Naive B cell (primary cell): Measurements from ENCODE around the gene FJX1. TPM values are rescaled to one million over a fixed set of nuclear protein-coding genes. Genes with fewer than 3 reads are reported as not detected.
A peak's percentile ranks its signal among the peaks of the same experiment; 100 is the strongest.

Source experiments
- ATAC-seq, 2 donors: fragments of 150-1000 bp; cut with Tn5 transposase; 2 replicates each; pipeline ENCODE4 v1.10.0; 2021; ENCODE audit warnings: low read depth in 2 of 2, mild to moderate bottlenecking in 2 of 2, moderate library complexity in 2 of 2
- DNase-seq: peaks from one replicate; pipeline ENCODE4 v3.0.0; 2022
- H3K27ac Mint-ChIP-seq, 6 donors: one replicate each; pipeline ENCODE4 v1.8.0; 2020 to 2022; ENCODE audit warnings: mild to moderate bottlenecking in 6 of 6, mixed read lengths in 6 of 6, moderate library complexity in 5 of 6, inconsistent platforms in 2 of 6
- H3K27me3 Mint-ChIP-seq, 3 donors: one replicate each; pipeline ENCODE4 v1.8.0; 2021 to 2022; ENCODE audit warnings: mixed read lengths in 3 of 3, mild to moderate bottlenecking in 1 of 3
- H3K36me3 Mint-ChIP-seq, 2 donors: one replicate each; pipeline ENCODE4 v1.8.0; 2020 to 2022; ENCODE audit warnings: mixed read lengths in 2 of 2, inconsistent platforms in 1 of 2, mild to moderate bottlenecking in 1 of 2
- H3K4me1 Mint-ChIP-seq, 3 donors: one replicate each; pipeline ENCODE4 v1.8.0; 2020 to 2022; ENCODE audit warnings: mixed read lengths in 3 of 3, inconsistent platforms in 1 of 3, mild to moderate bottlenecking in 1 of 3, moderate library complexity in 1 of 3
- H3K4me3 Mint-ChIP-seq, 8 donors: one replicate each; pipeline ENCODE4 v1.8.0; 2020 to 2022; ENCODE audit warnings: mild to moderate bottlenecking in 8 of 8, mixed read lengths in 8 of 8, moderate library complexity in 8 of 8, inconsistent platforms in 2 of 8
- H3K9me3 Mint-ChIP-seq, 7 donors: one replicate each; pipeline ENCODE4 v1.8.0; 2020 to 2022; ENCODE audit warnings: mixed read lengths in 7 of 7, mild to moderate bottlenecking in 5 of 7, inconsistent platforms in 2 of 7, moderate library complexity in 1 of 7
- polyA plus RNA-seq, 6 donors: library from polyadenylated mRNA; unstranded; fragments of 300-500 nt; fragmentation: Illumina TruSeq; gene quantifications; one replicate each; pipeline ENCODE4 v1.2.3, GENCODE V29; 2021; ENCODE audit warnings: low read depth in 6 of 6

Gene FJX1
- polyA plus RNA-seq, 6 donors from 2014 or later: 0.21 to 0.32 TPM; not detected in 4

DNA sequence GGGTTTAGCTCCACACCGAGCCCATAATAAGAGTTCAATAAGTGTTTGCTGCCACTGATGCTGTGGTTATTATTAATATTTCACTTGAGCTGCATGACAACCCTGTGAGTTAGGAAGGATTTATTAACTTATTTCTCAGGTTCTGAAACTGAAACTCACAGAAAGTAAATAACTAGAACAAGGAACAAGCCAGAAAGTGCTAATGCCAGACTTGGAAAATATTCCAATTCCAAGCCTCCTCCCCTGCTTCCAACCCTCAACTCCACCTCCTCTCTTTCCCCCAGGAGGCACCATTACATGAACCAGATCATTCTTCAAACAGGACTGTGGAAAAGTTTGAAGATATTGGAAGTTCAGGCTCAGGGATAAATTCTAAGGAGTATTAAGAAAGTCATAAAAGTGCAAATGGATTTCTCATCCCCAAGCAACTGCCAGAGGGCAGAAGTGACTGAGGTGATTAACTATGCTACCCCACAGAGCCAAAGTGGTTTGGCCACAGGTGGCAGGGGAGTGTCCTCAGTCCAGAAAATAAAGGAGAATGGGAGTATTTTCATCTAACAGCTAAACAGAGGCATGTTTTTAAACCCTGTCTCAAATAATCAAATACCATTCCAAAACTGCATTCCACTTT, 3.2 kb upstream of the FJX1 start:
- ATAC-seq: no peak
- DNase-seq: no peak
- no peaks in the 10 kb centered on the region for H3K36me3 Mint-ChIP-seq

DNA sequence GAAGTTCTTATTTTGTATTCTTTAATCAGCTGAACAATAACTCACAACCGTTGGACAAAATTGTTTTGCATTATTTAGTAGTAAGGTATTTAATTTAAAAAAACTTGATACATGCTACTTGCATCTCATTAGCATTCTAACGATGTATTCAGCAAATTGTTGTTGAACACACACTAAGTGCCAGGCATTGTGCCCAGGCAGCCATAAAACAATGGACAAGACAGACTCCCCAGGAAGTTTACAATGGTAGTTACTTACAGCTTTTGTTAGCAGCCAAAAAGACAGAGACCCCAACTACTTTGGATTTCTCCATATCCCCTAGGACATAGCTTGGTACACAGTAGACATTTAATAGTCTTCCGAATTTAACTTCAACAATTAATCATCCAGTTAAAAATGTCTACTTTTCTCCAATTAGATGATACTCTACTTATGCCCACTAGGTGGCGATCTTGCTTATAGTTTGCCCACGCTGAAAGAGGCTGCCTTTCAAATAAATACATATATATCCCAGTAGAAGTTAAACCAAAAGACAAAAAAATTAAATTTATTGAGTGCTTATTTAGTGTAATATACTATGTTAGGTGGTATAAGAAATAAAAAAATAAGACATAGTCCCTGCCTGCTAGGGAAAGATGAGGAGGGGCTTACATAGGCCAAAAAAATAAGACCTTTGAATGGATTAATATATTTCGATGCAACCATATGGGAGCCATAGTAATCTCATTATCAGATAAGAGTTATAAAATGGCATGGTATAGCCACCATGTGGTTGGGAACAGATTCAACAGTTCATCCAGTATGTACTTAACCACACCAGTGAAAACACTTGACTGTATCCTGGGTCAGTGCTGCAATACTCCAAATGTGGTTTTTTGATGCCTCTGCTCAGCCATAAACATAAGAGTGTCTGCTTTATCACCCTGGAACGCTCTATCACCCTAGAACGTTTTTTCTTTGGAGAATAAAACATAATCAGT, 2.0 kb upstream of the FJX1 start:
- peaks cover 5 to 23% (median 10%) of the 10 kb centered on the region in 3 donors for H3K4me1 Mint-ChIP-seq
- peaks cover 0 to 1% (median 0%) of the 10 kb centered on the region in 7 donors for H3K9me3 Mint-ChIP-seq
- no peaks in the 10 kb centered on the region for H3K36me3 Mint-ChIP-seq
- peak in 1 of 2 donors; percentile 15 for ATAC-seq
- H3K4me3 Mint-ChIP-seq: peak overlapping the region in 1 of 8 donors; percentile 85
- peaks cover 40 to 54% (median 51%) of the 10 kb centered on the region in 3 donors for H3K27me3 Mint-ChIP-seq
- no peak overlapping the region for H3K27ac Mint-ChIP-seq
- DNase-seq: peak; percentile 31

More for the DNA sequence above, 3.2 kb upstream of the FJX1 start:
- H3K4me3 Mint-ChIP-seq: no peak overlapping the region
- H3K9me3 Mint-ChIP-seq: peaks cover 0 to 1% (median 0%) of the 10 kb centered on the region in 7 donors
- peaks cover 40 to 55% (median 48%) of the 10 kb centered on the region in 3 donors for H3K27me3 Mint-ChIP-seq
- peaks cover 5 to 18% (median 9%) of the 10 kb centered on the region in 3 donors for H3K4me1 Mint-ChIP-seq
- H3K27ac Mint-ChIP-seq: no peak overlapping the region

DNA sequence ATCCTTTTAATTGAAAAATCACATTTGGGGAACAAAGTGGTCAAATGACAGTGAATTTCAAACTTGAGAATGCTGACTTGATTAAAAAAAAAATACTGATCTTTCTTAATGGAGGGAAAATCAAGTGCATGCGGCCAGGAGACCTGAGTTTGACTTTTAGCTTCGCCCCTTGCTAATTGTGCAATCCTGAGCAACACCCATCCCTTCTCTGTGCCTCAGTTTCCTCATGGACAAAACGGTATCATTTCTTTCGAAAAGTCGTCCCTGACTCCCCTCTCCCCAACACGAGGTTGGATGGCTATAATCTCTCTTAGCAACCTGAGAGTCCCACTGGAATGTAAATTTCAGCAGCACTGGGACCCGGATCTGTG, 959 bp upstream of the FJX1 start:
- Mint-ChIP-seq H3K27me3 (peaks cover 35 to 53% (median 53%) of the 10 kb centered on the region in 3 donors), H3K4me1 (peaks cover 5 to 23% (median 10%) of the 10 kb centered on the region in 3 donors), H3K36me3 (no peaks in the 10 kb centered on the region), H3K4me3 (peak overlapping the region; percentile 79 to 91 (median 88)), H3K27ac (no peak overlapping the region), H3K9me3 (peaks cover 0 to 1% (median 0%) of the 10 kb centered on the region in 7 donors)
- DNase-seq (no peak), ATAC-seq (no peak)

DNA sequence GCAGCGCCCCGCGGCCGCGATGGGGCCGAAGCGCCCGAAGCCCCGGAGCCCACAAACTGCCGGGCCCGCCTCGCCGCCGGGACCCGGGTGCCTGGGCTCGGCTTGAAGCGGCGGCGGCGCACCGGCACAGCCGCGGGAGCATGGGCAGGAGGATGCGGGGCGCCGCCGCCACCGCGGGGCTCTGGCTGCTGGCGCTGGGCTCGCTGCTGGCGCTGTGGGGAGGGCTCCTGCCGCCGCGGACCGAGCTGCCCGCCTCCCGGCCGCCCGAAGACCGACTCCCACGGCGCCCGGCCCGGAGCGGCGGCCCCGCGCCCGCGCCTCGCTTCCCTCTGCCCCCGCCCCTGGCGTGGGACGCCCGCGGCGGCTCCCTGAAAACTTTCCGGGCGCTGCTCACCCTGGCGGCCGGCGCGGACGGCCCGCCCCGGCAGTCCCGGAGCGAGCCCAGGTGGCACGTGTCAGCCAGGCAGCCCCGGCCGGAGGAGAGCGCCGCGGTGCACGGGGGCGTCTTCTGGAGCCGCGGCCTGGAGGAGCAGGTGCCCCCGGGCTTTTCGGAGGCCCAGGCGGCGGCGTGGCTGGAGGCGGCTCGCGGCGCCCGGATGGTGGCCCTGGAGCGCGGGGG, 346 bp downstream of the FJX1 start:
- Mint-ChIP-seq H3K27ac (no peak overlapping the region), H3K9me3 (peaks cover 0 to 1% (median 0%) of the 10 kb centered on the region in 7 donors), H3K4me1 (peaks cover 5 to 23% (median 10%) of the 10 kb centered on the region in 3 donors), H3K36me3 (no peaks in the 10 kb centered on the region), H3K27me3 (peaks cover 24 to 56% (median 51%) of the 10 kb centered on the region in 3 donors), H3K4me3 (peak overlapping the region in 6 of 8 donors; percentile 35 to 87 (median 54))
- DNase-seq (peak; percentile 20), ATAC-seq (peak; percentile 34)

DNA sequence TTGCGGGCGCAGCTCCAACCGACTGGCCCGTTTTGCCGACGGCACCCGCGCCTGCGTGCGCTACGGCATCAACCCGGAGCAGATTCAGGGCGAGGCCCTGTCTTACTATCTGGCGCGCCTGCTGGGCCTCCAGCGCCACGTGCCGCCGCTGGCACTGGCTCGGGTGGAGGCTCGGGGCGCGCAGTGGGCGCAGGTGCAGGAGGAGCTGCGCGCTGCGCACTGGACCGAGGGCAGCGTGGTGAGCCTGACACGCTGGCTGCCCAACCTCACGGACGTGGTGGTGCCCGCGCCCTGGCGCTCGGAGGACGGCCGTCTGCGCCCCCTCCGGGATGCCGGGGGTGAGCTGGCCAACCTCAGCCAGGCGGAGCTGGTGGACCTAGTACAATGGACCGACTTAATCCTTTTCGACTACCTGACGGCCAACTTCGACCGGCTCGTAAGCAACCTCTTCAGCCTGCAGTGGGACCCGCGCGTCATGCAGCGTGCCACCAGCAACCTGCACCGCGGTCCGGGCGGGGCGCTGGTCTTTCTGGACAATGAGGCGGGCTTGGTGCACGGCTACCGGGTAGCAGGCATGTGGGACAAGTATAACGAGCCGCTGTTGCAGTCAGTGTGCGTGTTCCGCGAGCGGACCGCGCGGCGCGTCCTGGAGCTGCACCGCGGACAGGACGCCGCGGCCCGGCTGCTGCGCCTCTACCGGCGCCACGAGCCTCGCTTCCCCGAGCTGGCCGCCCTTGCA, 1.0 kb downstream of the FJX1 start:
- H3K36me3 Mint-ChIP-seq: no peaks in the 10 kb centered on the region
- H3K4me1 Mint-ChIP-seq: peaks cover 5 to 23% (median 10%) of the 10 kb centered on the region in 3 donors
- H3K27ac Mint-ChIP-seq: no peak overlapping the region
- peaks cover 0 to 1% (median 0%) of the 10 kb centered on the region in 7 donors for H3K9me3 Mint-ChIP-seq
- peak overlapping the region; percentile 69 to 86 (median 80) for H3K4me3 Mint-ChIP-seq
- peak; percentile 24 for DNase-seq
- H3K27me3 Mint-ChIP-seq: peaks cover 26 to 52% (median 51%) of the 10 kb centered on the region in 3 donors
- ATAC-seq: peak; percentile 48 to 52

DNA sequence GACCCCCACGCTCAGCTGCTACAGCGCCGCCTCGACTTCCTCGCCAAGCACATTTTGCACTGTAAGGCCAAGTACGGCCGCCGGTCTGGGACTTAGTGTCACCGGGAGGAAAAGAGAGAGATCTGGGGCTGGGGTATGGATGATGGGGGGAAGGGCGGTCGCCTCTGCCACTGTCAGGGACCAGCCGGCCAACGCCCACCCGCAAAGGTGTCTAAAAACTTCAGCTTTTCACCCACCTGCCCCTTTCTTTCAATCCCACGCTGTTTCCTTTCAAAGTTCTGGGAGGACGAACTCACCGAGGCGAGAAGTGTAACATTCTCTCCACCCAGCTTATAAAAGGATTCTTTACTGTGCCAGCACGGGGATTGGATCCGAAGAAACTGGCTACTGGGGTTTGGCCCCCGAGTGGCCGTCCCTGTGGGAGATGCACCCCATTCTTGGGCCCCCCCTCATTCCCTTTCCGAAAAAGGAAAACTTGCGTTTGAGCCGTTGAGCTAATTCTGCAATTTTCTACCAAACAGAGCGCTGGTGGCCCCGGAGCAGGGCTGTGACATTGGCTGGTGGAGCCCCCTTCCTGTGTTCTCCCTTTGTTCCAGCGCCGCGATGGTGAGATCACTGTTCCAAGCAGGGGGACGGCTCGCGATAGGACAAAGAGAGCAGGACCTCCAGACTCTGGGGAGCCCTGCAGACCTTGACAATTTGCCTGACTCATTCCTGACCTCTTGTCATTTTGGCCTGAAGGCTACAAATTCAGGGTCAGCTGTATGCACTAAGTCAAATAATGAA, 1.8 kb downstream of the FJX1 start:
- H3K36me3 Mint-ChIP-seq: no peaks in the 10 kb centered on the region
- peak overlapping the region; percentile 69 to 86 (median 79) for H3K4me3 Mint-ChIP-seq
- peaks cover 0 to 1% (median 0%) of the 10 kb centered on the region in 7 donors for H3K9me3 Mint-ChIP-seq
- H3K27ac Mint-ChIP-seq: peak overlapping the region in 1 of 6 donors; percentile 15
- peaks cover 26 to 54% (median 54%) of the 10 kb centered on the region in 3 donors for H3K27me3 Mint-ChIP-seq
- H3K4me1 Mint-ChIP-seq: peaks cover 5 to 23% (median 10%) of the 10 kb centered on the region in 3 donors
- no peak for ATAC-seq
- DNase-seq: no peak

DNA sequence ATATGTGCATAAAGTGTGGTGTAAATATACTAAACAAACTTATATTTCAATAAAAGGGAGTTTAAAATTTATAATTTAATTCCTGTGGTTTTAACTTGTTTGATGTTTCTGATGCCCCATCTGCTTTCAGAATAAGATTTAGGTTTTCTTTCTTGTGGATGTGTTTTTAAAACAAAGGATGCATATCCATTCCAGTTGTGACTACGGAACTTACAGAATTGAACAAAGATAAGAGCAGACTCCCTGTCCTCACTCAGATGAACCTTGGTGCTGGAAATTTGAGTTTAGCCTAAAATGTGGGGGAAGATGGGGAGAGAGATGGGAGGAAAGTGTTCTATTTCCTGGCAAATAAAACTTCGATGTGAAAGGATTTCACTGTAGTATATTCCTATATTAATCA, 2.5 kb downstream of the FJX1 start:
- Mint-ChIP-seq H3K9me3 (peaks cover 0 to 1% (median 0%) of the 10 kb centered on the region in 7 donors), H3K27me3 (peaks cover 30 to 57% (median 56%) of the 10 kb centered on the region in 3 donors), H3K27ac (no peak overlapping the region), H3K4me1 (peaks cover 5 to 23% (median 10%) of the 10 kb centered on the region in 3 donors), H3K4me3 (peak overlapping the region in 3 of 8 donors; percentile 8 to 82 (median 45)), H3K36me3 (no peaks in the 10 kb centered on the region)
- DNase-seq: no peak
- no peak for ATAC-seq

DNA sequence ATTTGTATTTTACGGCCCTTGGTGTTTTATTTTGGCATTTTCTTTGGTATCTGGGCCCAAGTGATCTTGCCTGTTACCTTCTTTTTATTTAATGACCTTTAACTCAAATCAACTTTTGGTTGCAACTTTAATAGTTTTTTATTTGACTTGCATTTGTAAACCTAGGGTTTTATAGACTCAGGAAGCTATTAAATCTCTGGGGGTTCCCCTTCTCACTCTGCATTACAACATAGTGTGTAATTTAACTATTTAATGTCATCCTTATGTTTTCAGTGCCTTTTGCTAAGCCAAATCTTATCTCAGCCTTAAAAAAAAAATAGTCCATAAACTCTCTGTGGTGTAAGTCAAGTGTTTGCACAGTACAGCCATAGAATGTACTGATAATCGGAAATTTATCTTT, 3.4 kb downstream of the FJX1 start:
- H3K27me3 Mint-ChIP-seq: peaks cover 38 to 60% (median 58%) of the 10 kb centered on the region in 3 donors
- ATAC-seq: no peak
- H3K4me3 Mint-ChIP-seq: peak overlapping the region in 1 of 8 donors; percentile 63

DNA sequence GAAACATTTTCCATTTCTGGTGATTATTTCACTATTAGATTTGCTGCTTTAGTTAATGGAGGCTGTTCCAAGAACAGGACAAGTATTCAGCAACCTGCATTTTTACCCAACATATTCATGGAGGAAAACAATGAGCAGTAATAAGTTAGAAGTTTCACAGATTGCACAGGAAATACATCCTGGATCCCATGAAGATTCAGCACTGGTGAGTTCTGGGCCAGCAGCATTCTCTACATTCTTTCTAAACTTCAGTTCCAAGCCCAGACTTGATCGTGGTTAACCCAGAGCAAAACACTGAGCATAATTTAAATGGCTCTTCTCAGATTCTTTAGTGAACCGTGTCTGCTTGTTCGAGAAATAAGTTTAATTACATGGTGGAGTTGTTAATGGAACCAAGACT, 3.8 kb downstream of the FJX1 start:
- Mint-ChIP-seq H3K27me3 (peaks cover 42 to 65% (median 58%) of the 10 kb centered on the region in 3 donors), H3K4me3 (peak overlapping the region in 1 of 8 donors; percentile 63), H3K9me3 (peaks cover 0 to 1% (median 0%) of the 10 kb centered on the region in 7 donors), H3K4me1 (peaks cover 5 to 20% (median 10%) of the 10 kb centered on the region in 3 donors), H3K36me3 (no peaks in the 10 kb centered on the region), H3K27ac (no peak overlapping the region)
- DNase-seq: no peak
- ATAC-seq: no peak

More for the DNA sequence above, 3.4 kb downstream of the FJX1 start:
- DNase-seq: no peak
- no peak overlapping the region for H3K27ac Mint-ChIP-seq
- no peaks in the 10 kb centered on the region for H3K36me3 Mint-ChIP-seq
- H3K9me3 Mint-ChIP-seq: peaks cover 0 to 1% (median 0%) of the 10 kb centered on the region in 7 donors
- peaks cover 5 to 23% (median 10%) of the 10 kb centered on the region in 3 donors for H3K4me1 Mint-ChIP-seq

DNA sequence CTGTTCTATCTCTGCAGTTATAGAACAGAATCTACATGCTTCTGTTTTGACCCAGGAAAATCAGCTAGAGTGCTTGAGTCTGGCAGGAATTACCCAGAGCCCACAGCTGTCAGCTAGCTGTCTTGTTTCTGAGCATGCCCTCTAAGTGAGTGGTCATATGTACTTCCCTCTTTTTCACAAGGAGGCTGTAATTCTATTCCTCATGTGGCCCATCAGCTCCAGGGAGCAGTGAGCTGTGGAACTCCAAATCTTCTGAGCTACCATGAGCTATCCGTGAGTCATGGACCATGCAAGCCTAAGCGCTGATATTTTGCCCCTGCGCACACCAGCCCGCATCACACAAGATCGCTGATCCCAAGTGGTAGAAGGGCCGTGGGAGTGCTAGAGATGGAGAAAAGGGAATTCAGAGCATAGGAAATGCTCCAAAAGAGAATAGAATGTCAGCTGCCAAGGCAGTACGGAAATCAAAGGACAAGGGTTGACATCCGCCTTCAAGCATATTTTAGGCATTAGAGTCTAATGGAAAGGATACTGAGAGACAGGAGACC, 5.4 kb downstream of the FJX1 start:
- Mint-ChIP-seq H3K4me3 (no peak overlapping the region), H3K27me3 (peaks cover 55 to 71% (median 57%) of the 10 kb centered on the region in 3 donors), H3K36me3 (no peaks in the 10 kb centered on the region), H3K4me1 (peaks cover 0 to 12% (median 5%) of the 10 kb centered on the region in 3 donors), H3K9me3 (peaks cover 0 to 3% (median 0%) of the 10 kb centered on the region in 7 donors), H3K27ac (no peak overlapping the region)
- DNase-seq: no peak
- ATAC-seq: no peak

DNA sequence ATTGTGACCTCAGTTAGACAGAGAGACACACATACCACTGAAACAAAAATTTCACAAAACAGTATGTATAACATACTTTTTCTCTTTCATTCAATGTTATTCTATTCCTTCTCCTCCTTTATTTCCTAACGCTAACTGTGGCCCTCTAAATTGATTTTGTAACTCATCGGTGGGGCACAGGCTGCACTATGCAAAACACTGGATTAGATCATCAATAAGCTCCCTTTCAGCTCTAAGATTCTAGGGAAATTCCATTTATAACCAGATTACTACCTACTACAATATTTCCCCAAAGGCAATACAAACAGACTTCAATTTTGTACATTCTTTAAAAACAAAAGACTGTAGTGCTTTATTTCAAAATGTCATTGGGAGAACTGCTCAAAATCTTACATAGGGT, 6.1 kb downstream of the FJX1 start:
- ATAC-seq (no peak), DNase-seq (no peak)
- no peak overlapping the region for H3K27ac Mint-ChIP-seq
- peaks cover 0 to 12% (median 5%) of the 10 kb centered on the region in 3 donors for H3K4me1 Mint-ChIP-seq
- peaks cover 61 to 77% (median 62%) of the 10 kb centered on the region in 3 donors for H3K27me3 Mint-ChIP-seq
- H3K36me3 Mint-ChIP-seq: no peaks in the 10 kb centered on the region
- H3K4me3 Mint-ChIP-seq: no peak overlapping the region
- peaks cover 0 to 3% (median 0%) of the 10 kb centered on the region in 7 donors for H3K9me3 Mint-ChIP-seq
